ENCODE data around the gene SLC48A1. TPM values are rescaled to one million over a fixed set of nuclear protein-coding genes. Genes with fewer than 3 reads are reported as not detected.
"Not testable (repeated sequence)": the region's sequence is repeated elsewhere in the genome, so short reads cannot be mapped to it uniquely, and the experiment has no call there.

SLC48A1 gene
- polyA plus RNA-seq, 1 donor: 11.8 TPM

GRCh38 chr12:47802312-47802711, 29.3 kb downstream of the SLC48A1 start:
- H3K27ac ChIP-seq (ENCODE audit: low read length): no peak overlapping the region
- peaks cover 35% of the 10 kb centered on the region for H3K36me3 ChIP-seq (ENCODE audit: control insufficient read depth, insufficient read depth, low read length)

GRCh38 chr12:47803191-47803875, 30.3 kb downstream of the SLC48A1 start:
- Histone ChIP-seq H3K36me3 (ENCODE audit: control insufficient read depth, insufficient read depth, low read length) (peaks cover 28% of the 10 kb centered on the region), H3K4me1 (ENCODE audit: control insufficient read depth, insufficient read depth, low read length) (peaks cover 10% of the 10 kb centered on the region), H3K4me3 (ENCODE audit: low read length) (no peak overlapping the region), H3K27ac (ENCODE audit: low read length) (no peak overlapping the region), H3K9me3 (ENCODE audit: control insufficient read depth, low read depth, low read length) (no peaks in the 10 kb centered on the region), H3K27me3 (ENCODE audit: control insufficient read depth, insufficient read depth, low read length) (no peaks in the 10 kb centered on the region)
- DNase-seq: no peak
- WGBS (ENCODE audit: insufficient coverage, low lambda C conversion rate): no CpG with 5 or more reads among the region's 12 CpGs

More at GRCh38 chr12:47802312-47802711, 29.3 kb downstream of the SLC48A1 start:
- no peaks in the 10 kb centered on the region for H3K9me3 ChIP-seq (ENCODE audit: control insufficient read depth, low read depth, low read length)
- no CpG with 5 or more reads among the region's 5 CpGs for WGBS (ENCODE audit: insufficient coverage, low lambda C conversion rate)
- peaks cover 4% of the 10 kb centered on the region for H3K4me1 ChIP-seq (ENCODE audit: control insufficient read depth, insufficient read depth, low read length)
- DNase-seq: no peak
- no peak overlapping the region for H3K4me3 ChIP-seq (ENCODE audit: low read length)
- no peaks in the 10 kb centered on the region for H3K27me3 ChIP-seq (ENCODE audit: control insufficient read depth, insufficient read depth, low read length)

- no peaks in the 10 kb centered on the region for H3K9me3 ChIP-seq (ENCODE audit: control insufficient read depth, low read depth, low read length)
- WGBS (ENCODE audit: insufficient coverage, low lambda C conversion rate): 94% methylated on average over 3 of the region's 8 CpGs
- no peak overlapping the region for H3K4me3 ChIP-seq (ENCODE audit: low read length)
- no peaks in the 10 kb centered on the region for H3K27me3 ChIP-seq (ENCODE audit: control insufficient read depth, insufficient read depth, low read length)
- peaks cover 14% of the 10 kb centered on the region for H3K4me1 ChIP-seq (ENCODE audit: control insufficient read depth, insufficient read depth, low read length)
- peaks cover 21% of the 10 kb centered on the region for H3K36me3 ChIP-seq (ENCODE audit: control insufficient read depth, insufficient read depth, low read length)
- DNase-seq: no peak
- H3K27ac ChIP-seq (ENCODE audit: low read length): no peak overlapping the region
These were observed 31.1 kb downstream of the SLC48A1 start for GRCh38 chr12:47804171-47804570.

- Histone ChIP-seq H3K4me3 (ENCODE audit: low read length) (no peak overlapping the region), H3K4me1 (ENCODE audit: control insufficient read depth, insufficient read depth, low read length) (peaks cover 14% of the 10 kb centered on the region), H3K27ac (ENCODE audit: low read length) (no peak overlapping the region), H3K9me3 (ENCODE audit: control insufficient read depth, low read depth, low read length) (no peaks in the 10 kb centered on the region), H3K27me3 (ENCODE audit: control insufficient read depth, insufficient read depth, low read length) (no peaks in the 10 kb centered on the region), H3K36me3 (ENCODE audit: control insufficient read depth, insufficient read depth, low read length) (peaks cover 18% of the 10 kb centered on the region)
- DNase-seq: no peak
- no CpG with 5 or more reads among the region's 2 CpGs for WGBS (ENCODE audit: insufficient coverage, low lambda C conversion rate)
These were observed 32.4 kb downstream of the SLC48A1 start for GRCh38 chr12:47805417-47805816.

- H3K4me3 ChIP-seq (ENCODE audit: low read length): no peak overlapping the region
- H3K27ac ChIP-seq (ENCODE audit: low read length): peak overlapping the region; percentile 14
- no peaks in the 10 kb centered on the region for H3K27me3 ChIP-seq (ENCODE audit: control insufficient read depth, insufficient read depth, low read length)
- WGBS (ENCODE audit: insufficient coverage, low lambda C conversion rate): no CpG with 5 or more reads among the region's 5 CpGs
- H3K9me3 ChIP-seq (ENCODE audit: control insufficient read depth, low read depth, low read length): no peaks in the 10 kb centered on the region
- peak in 1 of 2 donors; percentile 38 for DNase-seq
- peaks cover 15% of the 10 kb centered on the region for H3K36me3 ChIP-seq (ENCODE audit: control insufficient read depth, insufficient read depth, low read length)
- H3K4me1 ChIP-seq (ENCODE audit: control insufficient read depth, insufficient read depth, low read length): peaks cover 25% of the 10 kb centered on the region
These were observed 34.3 kb downstream of the SLC48A1 start for GRCh38 chr12:47807338-47807737.

- no peak overlapping the region for H3K4me3 ChIP-seq (ENCODE audit: low read length)
These were observed 35.0 kb downstream of the SLC48A1 start for GRCh38 chr12:47808050-47808449.

GRCh38 chr12:47808574-47809365, 35.7 kb downstream of the SLC48A1 start:
- Histone ChIP-seq H3K4me1 (ENCODE audit: control insufficient read depth, insufficient read depth, low read length) (peaks cover 37% of the 10 kb centered on the region), H3K4me3 (ENCODE audit: low read length) (no peak overlapping the region), H3K36me3 (ENCODE audit: control insufficient read depth, insufficient read depth, low read length) (peaks cover 13% of the 10 kb centered on the region), H3K27me3 (ENCODE audit: control insufficient read depth, insufficient read depth, low read length) (no peaks in the 10 kb centered on the region), H3K9me3 (ENCODE audit: control insufficient read depth, low read depth, low read length) (no peaks in the 10 kb centered on the region), H3K27ac (ENCODE audit: low read length) (peak overlapping the region; percentile 36)
- no peak for DNase-seq
- no CpG with 5 or more reads among the region's 9 CpGs for WGBS (ENCODE audit: insufficient coverage, low lambda C conversion rate)

More at GRCh38 chr12:47808050-47808449, 35.0 kb downstream of the SLC48A1 start:
- no peaks in the 10 kb centered on the region for H3K9me3 ChIP-seq (ENCODE audit: control insufficient read depth, low read depth, low read length)
- WGBS (ENCODE audit: insufficient coverage, low lambda C conversion rate): no CpG with 5 or more reads among the region's 9 CpGs
- peaks cover 29% of the 10 kb centered on the region for H3K4me1 ChIP-seq (ENCODE audit: control insufficient read depth, insufficient read depth, low read length)
- peak overlapping the region; percentile 36 for H3K27ac ChIP-seq (ENCODE audit: low read length)
- no peaks in the 10 kb centered on the region for H3K27me3 ChIP-seq (ENCODE audit: control insufficient read depth, insufficient read depth, low read length)
- peaks cover 15% of the 10 kb centered on the region for H3K36me3 ChIP-seq (ENCODE audit: control insufficient read depth, insufficient read depth, low read length)
- peak in 1 of 2 donors; percentile 52 for DNase-seq

- H3K4me3 ChIP-seq (ENCODE audit: low read length); H3K9me3 ChIP-seq (ENCODE audit: control insufficient read depth, low read depth, low read length); H3K27me3 ChIP-seq (ENCODE audit: control insufficient read depth, insufficient read depth, low read length); H3K27ac ChIP-seq (ENCODE audit: low read length); DNase-seq; H3K36me3 ChIP-seq (ENCODE audit: control insufficient read depth, insufficient read depth, low read length): not testable (repeated sequence)
- H3K4me1 ChIP-seq (ENCODE audit: control insufficient read depth, insufficient read depth, low read length): peaks cover 42% of the 10 kb centered on the region
- WGBS (ENCODE audit: insufficient coverage, low lambda C conversion rate): 80% methylated on average over 1 of the region's 9 CpGs
These were observed 36.5 kb downstream of the SLC48A1 start for GRCh38 chr12:47809518-47809917.

- WGBS (ENCODE audit: insufficient coverage, low lambda C conversion rate): no CpG with 5 or more reads among the region's 2 CpGs
- no peak overlapping the region for H3K27ac ChIP-seq (ENCODE audit: low read length)
- H3K4me3 ChIP-seq (ENCODE audit: low read length): no peak overlapping the region
- no peaks in the 10 kb centered on the region for H3K27me3 ChIP-seq (ENCODE audit: control insufficient read depth, insufficient read depth, low read length)
- no peaks in the 10 kb centered on the region for H3K9me3 ChIP-seq (ENCODE audit: control insufficient read depth, low read depth, low read length)
- DNase-seq: no peak
- peaks cover 2% of the 10 kb centered on the region for H3K36me3 ChIP-seq (ENCODE audit: control insufficient read depth, insufficient read depth, low read length)
- H3K4me1 ChIP-seq (ENCODE audit: control insufficient read depth, insufficient read depth, low read length): peaks cover 40% of the 10 kb centered on the region
These were observed 38.0 kb downstream of the SLC48A1 start for GRCh38 chr12:47811072-47811396.

GRCh38 chr12:47811581-47812484, 38.8 kb downstream of the SLC48A1 start:
- WGBS (ENCODE audit: insufficient coverage, low lambda C conversion rate): 83% methylated on average over 2 of the region's 14 CpGs
- Histone ChIP-seq H3K4me3 (ENCODE audit: low read length) (no peak overlapping the region), H3K9me3 (ENCODE audit: control insufficient read depth, low read depth, low read length) (no peaks in the 10 kb centered on the region), H3K4me1 (ENCODE audit: control insufficient read depth, insufficient read depth, low read length) (peaks cover 43% of the 10 kb centered on the region), H3K36me3 (ENCODE audit: control insufficient read depth, insufficient read depth, low read length) (peaks cover 2% of the 10 kb centered on the region), H3K27ac (ENCODE audit: low read length) (peak overlapping the region; percentile 84), H3K27me3 (ENCODE audit: control insufficient read depth, insufficient read depth, low read length) (no peaks in the 10 kb centered on the region)
- peak in 1 of 2 donors; percentile 37 for DNase-seq
